ENCODE results near the gene PHF5A. TPM values are rescaled to one million over a fixed set of nuclear protein-coding genes. Genes with fewer than 3 reads are reported as not detected.

The PHF5A gene
- polyA plus RNA-seq, 1 of the 3 experiments (the other 2 are of a cell fraction), result 39.6 TPM

GRCh38 chr22:41471568-41471967, 3.1 kb upstream of the PHF5A start:
- peaks cover 0 to 10% of the 10 kb centered on the region in 2 experiments; a peak in 3 of 4 replicates for H3K4me1 ChIP-seq (ENCODE audit: control insufficient read depth in 1 of 2, insufficient read depth in 2 of 2, low read depth in 1 of 2, low read length in 1 of 2)
- peaks cover 83% of the 10 kb centered on the region for H3K79me2 ChIP-seq (ENCODE audit: insufficient read depth)
- no peak for TF ChIP-seq RAD21 (IDR thresholded peaks at IDR 0.05; ENCODE audit: low read length)
- no peak for TF ChIP-seq GABPA (IDR thresholded peaks at IDR 0.05; ENCODE audit: low read depth)
- no peak for TF ChIP-seq GATA2 (CRISPR knock-in tag; IDR thresholded peaks at IDR 0.05)
- TF ChIP-seq RXRA (IDR thresholded peaks at IDR 0.05; ENCODE audit: borderline replicate concordance, low read depth), result no peak
- no peak for TF ChIP-seq SMC3 (IDR thresholded peaks at IDR 0.05; ENCODE audit: low read depth, low read length)
- no peak for TF ChIP-seq FOXJ3 (CRISPR knock-in tag; IDR thresholded peaks at IDR 0.05)
- TF ChIP-seq TAF1 (IDR thresholded peaks at IDR 0.05; ENCODE audit: borderline replicate concordance, low read depth, low read length), result no peak
- peaks cover 0 to 4% of the 10 kb centered on the region in 2 experiments for H3K36me3 ChIP-seq (replicated peaks in 1 of 2; ENCODE audit: control insufficient read depth in 1 of 2, insufficient read depth in 2 of 2, low read length in 1 of 2)
- H3K9me2 ChIP-seq, result no peaks in the 10 kb centered on the region
- H4K20me1 ChIP-seq (ENCODE audit: insufficient read depth), result no peaks in the 10 kb centered on the region
- no peaks in the 10 kb centered on the region for H3K27me3 ChIP-seq (ENCODE audit: insufficient read depth)
- H3F3A ChIP-seq (replicated peaks; ENCODE audit: insufficient read depth), result no peaks in the 10 kb centered on the region
- DNase-seq, result no peak
- H3K27ac ChIP-seq (ENCODE audit: low read depth in 2 of 2, low read length in 1 of 2), result no peak overlapping the region
- CTCF ChIA-PET, result interaction anchor here (1.1 kb wide), 1 partner anchor 68 kb away, joined by 3 read pairs; no protein-coding TSS in a partner anchor
- H3K9ac ChIP-seq, result no peak overlapping the region
- H3K4me2 ChIP-seq, result no peak overlapping the region
- no peak overlapping the region for H3K4me3 ChIP-seq (ENCODE audit: low read depth in 2 of 2, low read length in 1 of 2)
- 94% methylated on average over 2 of the region's 2 CpGs for WGBS (ENCODE audit: low lambda C conversion rate)
- no peaks in the 10 kb centered on the region for H3K9me3 ChIP-seq
- H2AFZ ChIP-seq (ENCODE audit: low read depth), result no peak overlapping the region
- POLR2A ChIA-PET, result no interaction called here

DNA sequence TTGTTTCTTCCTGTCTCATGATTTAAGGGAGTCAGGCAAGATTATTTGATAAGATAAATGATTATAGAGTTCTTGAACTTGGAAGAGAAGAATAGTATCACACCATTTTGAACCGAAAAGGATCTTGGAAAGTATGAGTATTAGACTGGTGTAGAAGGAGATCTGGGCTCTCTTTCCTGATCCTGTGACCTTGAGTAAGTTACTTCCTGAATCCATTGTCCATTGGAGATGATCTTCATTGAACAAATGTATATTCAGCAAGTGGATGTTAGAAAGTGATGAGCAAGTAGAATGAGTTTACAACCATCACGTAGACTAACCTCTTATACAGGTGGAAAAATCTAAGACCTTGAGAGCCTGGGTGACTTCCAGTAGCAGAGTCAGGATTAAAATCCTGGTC, 2.4 kb upstream of the PHF5A start:
- CTCF ChIA-PET, result no interaction called here
- no peak for TF ChIP-seq FOSL2 (IDR thresholded peaks at IDR 0.05; ENCODE audit: borderline replicate concordance, low read depth)
- TF ChIP-seq NRF1 (IDR thresholded peaks at IDR 0.05; ENCODE audit: low read depth, low read length), result no peak
- TF ChIP-seq, protein P1, sequence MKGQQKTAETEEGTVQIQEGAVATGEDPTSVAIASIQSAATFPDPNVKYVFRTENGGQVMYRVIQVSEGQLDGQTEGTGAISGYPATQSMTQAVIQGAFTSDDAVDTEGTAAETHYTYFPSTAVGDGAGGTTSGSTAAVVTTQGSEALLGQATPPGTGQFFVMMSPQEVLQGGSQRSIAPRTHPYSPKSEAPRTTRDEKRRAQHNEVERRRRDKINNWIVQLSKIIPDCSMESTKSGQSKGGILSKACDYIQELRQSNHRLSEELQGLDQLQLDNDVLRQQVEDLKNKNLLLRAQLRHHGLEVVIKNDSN (IDR thresholded peaks at IDR 0.05; ENCODE audit: borderline replicate concordance, low read depth), result no peak
- TF ChIP-seq CHD2 (IDR thresholded peaks at IDR 0.05; ENCODE audit: low read length, partially characterized antibody), result no peak
- TF ChIP-seq YY1 (IDR thresholded peaks at IDR 0.05; ENCODE audit: low read depth), result no peak
- no peak for TF ChIP-seq MEF2A (IDR thresholded peaks at IDR 0.05; ENCODE audit: borderline replicate concordance, low read depth)
- no peak for TF ChIP-seq FOXJ3 (CRISPR knock-in tag; IDR thresholded peaks at IDR 0.05)
- TF ChIP-seq FOXM1 (IDR thresholded peaks at IDR 0.05; ENCODE audit: low read depth), result no peak
- TF ChIP-seq GABPA (IDR thresholded peaks at IDR 0.05; ENCODE audit: low read depth), result no peak
- TF ChIP-seq RCOR1 (IDR thresholded peaks at IDR 0.05; ENCODE audit: low read length), result no peak
- no peak for TF ChIP-seq EZH2phosphoT487 (IDR thresholded peaks at IDR 0.05; ENCODE audit: borderline replicate concordance, low read depth)
- TF ChIP-seq, protein P2, sequence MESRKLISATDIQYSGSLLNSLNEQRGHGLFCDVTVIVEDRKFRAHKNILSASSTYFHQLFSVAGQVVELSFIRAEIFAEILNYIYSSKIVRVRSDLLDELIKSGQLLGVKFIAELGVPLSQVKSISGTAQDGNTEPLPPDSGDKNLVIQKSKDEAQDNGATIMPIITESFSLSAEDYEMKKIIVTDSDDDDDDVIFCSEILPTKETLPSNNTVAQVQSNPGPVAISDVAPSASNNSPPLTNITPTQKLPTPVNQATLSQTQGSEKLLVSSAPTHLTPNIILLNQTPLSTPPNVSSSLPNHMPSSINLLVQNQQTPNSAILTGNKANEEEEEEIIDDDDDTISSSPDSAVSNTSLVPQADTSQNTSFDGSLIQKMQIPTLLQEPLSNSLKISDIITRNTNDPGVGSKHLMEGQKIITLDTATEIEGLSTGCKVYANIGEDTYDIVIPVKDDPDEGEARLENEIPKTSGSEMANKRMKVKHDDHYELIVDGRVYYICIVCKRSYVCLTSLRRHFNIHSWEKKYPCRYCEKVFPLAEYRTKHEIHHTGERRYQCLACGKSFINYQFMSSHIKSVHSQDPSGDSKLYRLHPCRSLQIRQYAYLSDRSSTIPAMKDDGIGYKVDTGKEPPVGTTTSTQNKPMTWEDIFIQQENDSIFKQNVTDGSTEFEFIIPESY (IDR thresholded peaks at IDR 0.05; ENCODE audit: borderline replicate concordance, low read depth), result no peak
- TF ChIP-seq RAD21 (IDR thresholded peaks at IDR 0.05; ENCODE audit: low read length), result no peak
- TF ChIP-seq NFIC (IDR thresholded peaks at IDR 0.05; ENCODE audit: borderline replicate concordance), result no peak
- no peak for TF ChIP-seq RFX5 (IDR thresholded peaks at IDR 0.05; ENCODE audit: low read length)
- TF ChIP-seq, protein P3, sequence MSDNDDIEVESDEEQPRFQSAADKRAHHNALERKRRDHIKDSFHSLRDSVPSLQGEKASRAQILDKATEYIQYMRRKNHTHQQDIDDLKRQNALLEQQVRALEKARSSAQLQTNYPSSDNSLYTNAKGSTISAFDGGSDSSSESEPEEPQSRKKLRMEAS (IDR thresholded peaks at IDR 0.05; ENCODE audit: low read depth), result no peak

More for the DNA sequence above, 2.4 kb upstream of the PHF5A start:
- POLR2A ChIA-PET, result no interaction called here
- no peaks in the 10 kb centered on the region for H3K9me3 ChIP-seq
- no peak overlapping the region for H2AFZ ChIP-seq (ENCODE audit: low read depth)
- H3F3A ChIP-seq (replicated peaks; ENCODE audit: insufficient read depth), result no peaks in the 10 kb centered on the region
- peaks cover 82% of the 10 kb centered on the region for H3K79me2 ChIP-seq (ENCODE audit: insufficient read depth)
- DNase-seq, result no peak
- H3K4me1 ChIP-seq (ENCODE audit: control insufficient read depth in 1 of 2, insufficient read depth in 2 of 2, low read depth in 1 of 2, low read length in 1 of 2), result peaks cover 0 to 10% of the 10 kb centered on the region in 2 experiments; a peak in 3 of 4 replicates
- no peak overlapping the region for H3K4me3 ChIP-seq (ENCODE audit: low read depth in 2 of 2, low read length in 1 of 2)
- no peaks in the 10 kb centered on the region for H3K9me2 ChIP-seq
- H3K27me3 ChIP-seq (ENCODE audit: insufficient read depth), result no peaks in the 10 kb centered on the region
- H3K9ac ChIP-seq, result no peak overlapping the region
- H3K4me2 ChIP-seq, result no peak overlapping the region
- no peaks in the 10 kb centered on the region for H4K20me1 ChIP-seq (ENCODE audit: insufficient read depth)
- no peak overlapping the region for H3K27ac ChIP-seq (ENCODE audit: low read depth in 2 of 2, low read length in 1 of 2)
- 66% methylated on average over 2 of the region's 2 CpGs for WGBS (ENCODE audit: low lambda C conversion rate)
- peaks cover 4 to 6% of the 10 kb centered on the region in 2 experiments for H3K36me3 ChIP-seq (replicated peaks in 1 of 2; ENCODE audit: control insufficient read depth in 1 of 2, insufficient read depth in 2 of 2, low read length in 1 of 2)
